Activated T-cell treated with anti-CD3 and anti-CD28 coated beads for 48 hours (primary cell): ENCODE results near the gene ANKS1B.
"Not testable (repeated sequence)": the region's sequence is repeated elsewhere in the genome, so short reads cannot be mapped to it uniquely, and the experiment has no call there.

Experiments used
- DNase-seq: peaks from one replicate; pipeline ENCODE4 v3.0.0-alpha.2; 2020; ENCODE audit warnings: low read depth

The ANKS1B gene

DNA sequence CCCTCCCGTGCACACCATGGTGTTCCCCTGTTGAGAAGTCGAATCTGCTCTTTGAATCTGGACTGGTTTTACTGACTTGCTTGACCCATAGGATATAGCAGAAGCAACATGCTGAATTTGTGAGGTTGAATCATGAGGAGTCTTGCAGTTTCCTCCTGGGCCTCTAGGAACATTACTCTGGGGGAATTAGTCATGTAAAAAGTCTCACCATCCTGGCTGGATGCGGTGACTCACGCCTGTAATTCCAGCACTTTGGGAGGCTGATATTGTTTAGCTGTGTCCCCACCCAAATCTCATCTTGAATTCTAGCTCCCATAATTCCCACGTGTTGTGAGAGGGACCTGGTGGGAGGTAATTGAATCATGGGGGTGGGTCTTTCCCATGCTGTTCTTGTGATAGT is 1228.9 kb downstream of the ANKS1B start:
- DNase-seq: not testable (repeated sequence)

DNA sequence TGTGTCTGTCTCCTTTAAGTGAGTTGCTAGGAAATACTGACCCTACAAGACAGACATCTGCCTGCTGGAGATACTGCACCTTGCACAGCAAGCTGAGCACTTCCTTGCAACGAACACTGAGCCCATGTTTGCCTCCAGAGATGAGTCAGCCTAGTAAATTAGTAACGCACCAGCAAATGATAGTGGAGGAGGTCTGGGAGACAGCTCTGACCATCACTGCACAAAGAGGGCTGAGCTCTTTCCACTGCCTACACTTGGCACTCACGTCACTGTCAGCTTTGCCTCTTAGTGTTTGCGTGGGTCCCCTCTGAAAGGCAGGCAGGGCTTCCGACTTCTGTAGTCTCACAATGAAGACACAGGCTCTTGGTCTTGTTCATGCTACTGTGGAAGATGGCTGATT is 1230.6 kb downstream of the ANKS1B start:
- peak; percentile 19 for DNase-seq

DNA sequence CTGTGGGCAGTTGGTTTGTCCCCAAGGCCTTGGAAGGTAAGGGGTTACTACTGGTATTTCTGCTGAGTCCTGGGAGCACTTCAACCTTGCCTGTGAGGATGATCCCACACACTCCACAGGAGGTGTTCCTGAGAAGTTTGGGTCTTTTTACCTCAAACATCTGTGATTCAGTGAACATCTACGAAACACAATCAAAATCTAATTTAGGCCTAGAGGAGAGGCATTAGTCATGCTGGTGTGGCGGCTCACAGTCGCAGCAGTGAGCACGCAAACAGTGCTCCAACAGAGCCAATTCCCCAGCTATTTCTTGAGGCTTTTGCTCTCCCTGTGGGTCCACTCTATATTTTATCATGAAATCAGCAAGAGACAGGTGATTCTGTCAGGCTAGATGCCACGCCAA is 1232.0 kb downstream of the ANKS1B start:
- no peak for DNase-seq

DNA sequence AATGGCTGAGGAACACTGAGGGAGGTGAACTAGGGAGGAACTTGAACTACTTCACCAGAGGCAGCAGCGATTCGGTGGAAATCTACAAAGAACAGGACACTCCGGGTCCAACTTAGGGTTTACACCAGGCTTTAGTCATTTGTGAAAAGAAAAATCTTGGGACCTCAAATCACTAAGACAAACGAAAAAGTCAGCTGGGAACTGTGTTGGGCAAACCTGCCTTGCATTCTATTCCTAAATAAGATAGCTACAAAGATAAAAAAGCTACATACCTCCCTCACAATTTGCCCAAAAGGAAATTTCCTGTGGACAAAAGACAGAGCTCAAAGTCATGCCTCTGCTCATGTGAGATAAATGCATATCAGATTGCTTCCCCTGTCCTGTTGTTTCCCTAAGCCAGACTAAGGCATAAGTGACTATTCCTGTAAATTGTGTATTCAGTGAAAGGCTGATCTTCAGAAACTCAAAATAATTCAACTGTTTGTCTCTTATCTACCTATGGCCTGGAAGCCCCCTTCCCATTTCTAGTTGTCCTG is 1233.1 kb downstream of the ANKS1B start:
- no peak for DNase-seq

DNA sequence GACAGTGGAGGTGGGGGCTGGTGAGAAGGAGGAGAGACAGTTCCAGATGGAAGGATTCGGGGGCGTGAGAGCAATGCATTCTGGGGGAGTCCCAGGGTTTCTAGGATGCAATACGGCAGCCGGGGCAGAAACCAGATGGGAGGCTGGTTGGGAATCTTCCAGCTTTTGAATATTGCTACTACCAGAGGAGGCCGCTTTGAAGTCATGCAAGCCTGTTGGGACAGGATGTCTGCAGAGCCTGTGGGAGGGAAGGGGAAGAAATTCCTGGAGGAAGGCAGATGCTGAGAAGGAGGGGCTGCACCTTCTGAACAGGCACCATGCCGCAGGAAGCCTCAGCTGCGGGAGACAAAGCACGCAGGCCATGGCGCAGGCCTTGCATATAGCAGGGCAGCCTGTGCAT is 1234.2 kb downstream of the ANKS1B start:
- no peak for DNase-seq

DNA sequence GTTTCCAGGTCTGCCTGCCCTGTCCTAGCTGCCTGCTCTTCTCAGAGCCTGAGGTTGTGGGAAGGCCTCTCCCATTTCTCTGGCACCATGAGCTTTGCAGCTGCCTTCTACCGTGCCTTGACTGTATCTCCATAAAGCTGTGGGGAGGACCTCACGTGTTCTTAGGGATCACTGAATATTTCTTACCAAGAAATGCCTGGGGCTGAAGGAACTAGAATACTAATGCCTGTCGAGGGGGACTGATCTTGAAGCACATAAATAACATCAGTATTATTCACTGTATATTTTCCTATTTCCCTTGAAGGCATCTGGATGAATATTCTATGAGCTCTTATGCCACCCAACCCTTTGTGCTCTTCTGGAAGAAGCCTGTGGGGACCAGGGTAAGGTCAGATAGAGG is 1236.3 kb downstream of the ANKS1B start:
- no peak for DNase-seq

DNA sequence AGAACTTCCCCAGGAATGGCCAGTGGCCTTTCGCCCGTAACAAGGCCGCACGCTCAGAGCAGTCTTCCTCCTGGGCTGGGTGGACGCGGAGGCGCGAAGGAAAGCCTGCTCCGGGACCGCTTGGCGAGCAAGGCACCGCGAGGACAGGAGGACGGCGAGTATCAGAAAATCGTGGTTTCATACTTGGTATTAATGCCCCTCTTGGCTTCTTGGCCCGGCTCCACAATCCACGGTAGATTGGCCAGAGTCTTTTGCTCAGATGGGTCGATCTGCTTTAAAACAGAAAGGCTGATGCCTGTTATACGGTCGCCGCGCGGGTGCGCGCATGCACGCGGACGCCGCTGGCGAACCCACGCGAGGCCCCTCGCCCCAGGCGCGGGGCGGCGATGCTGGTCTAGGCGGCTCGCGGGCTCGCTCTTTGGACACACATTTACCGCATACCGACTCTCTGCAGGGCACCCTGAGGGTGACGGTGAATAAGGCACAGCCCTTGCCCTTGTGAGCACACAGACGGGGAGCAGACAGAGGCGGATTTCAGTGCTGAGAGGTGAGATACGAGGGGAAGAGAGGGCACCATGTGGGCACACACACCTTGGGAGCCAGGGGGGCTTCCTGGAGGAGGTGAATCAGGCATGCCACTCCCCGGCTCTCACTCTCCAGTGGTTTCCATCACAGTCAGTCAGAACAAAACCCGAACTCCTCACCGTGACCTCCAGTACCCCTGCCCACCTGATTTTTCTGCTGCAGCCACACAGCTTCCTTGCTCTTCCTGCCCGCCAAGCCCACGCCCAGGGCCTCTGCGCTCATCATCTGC is 1239.0 kb downstream of the ANKS1B start:
- DNase-seq: peak; percentile 28

DNA sequence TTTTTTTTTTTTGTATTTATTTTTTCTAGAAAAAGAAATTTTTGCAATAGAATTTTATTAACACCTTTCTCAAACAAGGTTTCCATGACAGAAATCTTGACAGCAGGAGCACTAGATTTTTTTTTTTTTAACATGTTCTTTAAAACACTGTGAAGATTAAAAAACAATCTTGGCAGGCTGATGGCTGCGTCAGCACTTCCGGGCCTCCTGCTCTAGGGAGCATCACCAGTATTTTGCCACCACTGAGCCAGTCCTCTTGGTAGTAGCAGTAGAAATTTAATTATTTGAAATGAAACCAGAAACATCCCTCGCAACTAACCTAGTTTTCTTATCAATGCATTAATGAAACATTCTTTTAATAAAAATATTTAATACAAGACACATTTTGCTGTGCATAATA is 1240.1 kb downstream of the ANKS1B start:
- no peak for DNase-seq

DNA sequence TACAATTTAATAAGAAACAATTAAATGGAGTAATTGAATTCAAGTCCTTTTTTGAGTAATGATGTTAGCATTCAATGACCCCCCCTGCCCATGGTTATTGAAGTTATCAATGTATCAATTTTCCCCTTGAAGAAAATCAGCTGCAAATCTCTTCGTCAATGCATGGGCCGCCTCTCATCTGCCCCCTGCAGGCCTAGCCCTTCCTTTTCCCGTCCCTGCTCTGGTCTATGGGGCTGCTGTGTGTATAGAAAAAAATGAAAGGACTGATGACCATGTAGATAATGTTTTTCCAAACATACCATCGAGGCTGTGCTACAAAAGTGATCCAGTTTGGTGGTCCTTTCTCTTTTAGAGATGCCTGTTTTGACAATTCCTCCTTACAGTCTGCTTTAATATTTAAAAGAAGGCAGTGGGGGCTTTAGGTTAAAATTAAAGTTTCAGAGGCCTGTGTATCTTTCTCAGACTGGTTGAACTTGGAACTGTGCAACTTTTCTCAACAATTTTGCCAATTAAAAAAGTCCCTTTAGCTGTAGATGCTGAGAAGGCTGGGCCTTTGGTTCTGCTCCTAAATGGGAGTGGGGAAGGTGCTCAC is 1241.3 kb downstream of the ANKS1B start:
- peak; percentile 48 for DNase-seq

DNA sequence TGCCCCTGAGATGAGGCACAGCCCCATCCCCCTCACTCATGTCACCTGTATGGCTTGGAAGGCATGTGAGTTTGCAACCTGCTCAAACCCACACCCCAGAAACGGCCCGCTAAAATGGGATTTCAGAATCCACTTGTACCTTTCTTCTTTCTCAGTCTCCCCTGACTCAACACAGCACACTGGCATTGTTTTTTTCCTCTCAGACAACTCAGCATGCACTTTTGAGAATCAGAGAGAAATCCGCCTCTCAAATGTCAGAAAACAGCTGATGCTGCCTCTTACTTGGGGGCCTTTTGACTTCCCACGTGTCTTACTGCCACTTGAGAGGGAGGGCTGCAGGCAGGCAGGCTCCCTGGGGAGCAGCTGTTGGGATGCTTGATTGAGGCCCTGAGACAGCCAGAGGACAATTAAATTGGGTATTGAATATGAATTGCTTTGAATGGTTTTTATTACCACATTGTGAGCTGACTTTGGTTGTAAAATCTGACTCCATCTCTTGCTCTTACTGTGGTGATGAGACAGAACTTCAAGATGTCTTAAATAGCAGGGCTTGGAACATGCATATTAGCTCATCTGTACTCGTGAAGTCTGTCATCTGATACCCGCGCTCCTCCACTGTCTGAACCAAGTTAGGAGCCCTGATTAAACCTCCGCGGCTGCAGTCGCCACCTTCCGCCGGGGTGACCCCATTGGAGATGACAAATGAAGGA is 1243.0 kb downstream of the ANKS1B start:
- peak; percentile 46 for DNase-seq

DNA sequence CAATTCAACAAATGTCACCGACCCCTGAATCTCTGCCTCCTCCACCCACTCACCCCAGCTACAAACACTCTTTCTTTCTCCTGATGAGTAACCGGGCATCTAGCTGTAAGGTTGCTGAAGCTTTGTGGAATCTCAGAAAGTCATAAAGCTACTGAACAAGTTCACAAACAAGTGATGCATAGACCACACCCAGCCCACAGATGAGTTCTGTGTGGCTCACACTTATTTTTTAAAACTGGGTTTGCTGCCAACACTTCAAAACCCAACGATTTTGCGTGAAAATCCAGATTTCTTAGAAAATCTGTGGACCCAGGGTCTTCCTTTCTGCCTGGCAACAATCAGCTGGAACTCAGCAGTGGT is 1243.6 kb downstream of the ANKS1B start:
- peak; percentile 34 for DNase-seq

DNA sequence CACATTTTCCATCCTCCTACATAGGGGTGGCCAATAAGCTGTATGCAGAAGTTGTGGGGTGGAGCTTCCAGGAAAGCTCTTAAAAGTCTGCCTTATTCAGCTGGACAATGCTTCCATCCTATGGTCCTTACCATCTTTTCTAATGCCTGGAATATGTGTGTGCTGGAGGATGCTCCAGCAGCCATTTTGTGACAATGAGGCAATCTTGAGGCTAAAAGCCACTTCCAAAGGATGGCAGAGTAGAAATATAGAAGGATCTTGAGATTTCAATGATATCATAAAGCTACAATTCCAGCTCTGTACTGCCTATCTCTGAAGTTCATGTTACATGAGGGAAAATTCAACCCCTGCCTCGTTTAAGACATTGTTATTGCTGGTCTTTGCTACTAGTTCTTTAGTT is 1244.0 kb downstream of the ANKS1B start:
- DNase-seq: no peak

DNA sequence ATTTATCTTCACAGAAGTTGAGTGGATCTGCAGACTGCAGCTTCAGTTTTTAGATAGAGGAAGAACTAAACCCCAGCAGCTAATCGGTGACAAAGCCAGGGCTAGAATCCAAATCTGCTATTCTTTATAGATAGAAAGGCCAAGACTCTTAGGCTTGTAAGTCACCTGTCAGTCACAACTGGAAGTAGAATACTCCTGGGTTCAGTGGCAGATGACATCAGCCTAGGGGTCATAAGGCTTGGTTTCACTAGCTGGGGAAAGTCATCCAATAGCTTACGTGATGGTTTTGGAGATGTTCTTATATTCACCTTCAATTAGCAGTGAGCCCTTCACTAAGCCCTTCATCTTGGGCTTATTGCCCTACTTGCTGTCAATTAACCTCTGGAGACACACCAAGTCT is 1246.2 kb downstream of the ANKS1B start:
- no peak for DNase-seq

DNA sequence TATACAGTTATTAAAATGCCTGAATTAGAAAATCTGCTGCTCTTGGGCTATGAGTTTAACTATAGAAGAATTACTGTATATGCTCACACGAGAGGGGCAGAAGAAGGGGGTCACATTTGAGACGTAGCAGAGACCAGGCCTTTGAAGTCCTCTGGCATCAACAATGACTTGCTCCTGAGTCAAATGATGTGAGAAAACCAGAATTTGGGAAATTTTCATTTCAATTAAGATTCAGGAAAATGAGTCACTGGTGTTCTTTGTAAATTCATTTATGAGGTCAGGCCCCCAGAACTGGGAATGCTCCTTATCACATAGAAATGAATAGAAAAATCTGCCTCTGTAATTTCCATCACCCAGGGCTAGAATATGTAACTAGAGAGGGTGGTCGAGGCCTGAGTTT is 1246.7 kb downstream of the ANKS1B start:
- DNase-seq: no peak

DNA sequence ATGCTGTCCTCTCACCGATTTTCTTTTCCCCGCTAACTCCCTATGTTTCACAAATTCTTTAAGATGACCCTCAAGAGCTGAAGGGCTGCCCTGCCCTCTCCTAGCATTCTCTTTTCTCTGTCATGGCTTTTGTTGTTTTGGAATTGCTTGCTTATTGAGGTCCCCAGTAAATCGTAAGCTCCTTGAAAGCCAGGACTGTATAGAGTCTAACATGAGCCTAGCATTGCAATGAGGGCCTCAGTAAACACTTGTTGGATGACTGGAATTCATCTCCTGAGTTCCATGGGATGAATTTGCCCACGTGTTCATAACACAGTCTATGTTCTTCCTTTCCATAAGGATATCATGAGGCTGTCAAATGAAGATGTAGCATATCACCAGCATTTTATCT is 1247.4 kb downstream of the ANKS1B start:
- no peak for DNase-seq

DNA sequence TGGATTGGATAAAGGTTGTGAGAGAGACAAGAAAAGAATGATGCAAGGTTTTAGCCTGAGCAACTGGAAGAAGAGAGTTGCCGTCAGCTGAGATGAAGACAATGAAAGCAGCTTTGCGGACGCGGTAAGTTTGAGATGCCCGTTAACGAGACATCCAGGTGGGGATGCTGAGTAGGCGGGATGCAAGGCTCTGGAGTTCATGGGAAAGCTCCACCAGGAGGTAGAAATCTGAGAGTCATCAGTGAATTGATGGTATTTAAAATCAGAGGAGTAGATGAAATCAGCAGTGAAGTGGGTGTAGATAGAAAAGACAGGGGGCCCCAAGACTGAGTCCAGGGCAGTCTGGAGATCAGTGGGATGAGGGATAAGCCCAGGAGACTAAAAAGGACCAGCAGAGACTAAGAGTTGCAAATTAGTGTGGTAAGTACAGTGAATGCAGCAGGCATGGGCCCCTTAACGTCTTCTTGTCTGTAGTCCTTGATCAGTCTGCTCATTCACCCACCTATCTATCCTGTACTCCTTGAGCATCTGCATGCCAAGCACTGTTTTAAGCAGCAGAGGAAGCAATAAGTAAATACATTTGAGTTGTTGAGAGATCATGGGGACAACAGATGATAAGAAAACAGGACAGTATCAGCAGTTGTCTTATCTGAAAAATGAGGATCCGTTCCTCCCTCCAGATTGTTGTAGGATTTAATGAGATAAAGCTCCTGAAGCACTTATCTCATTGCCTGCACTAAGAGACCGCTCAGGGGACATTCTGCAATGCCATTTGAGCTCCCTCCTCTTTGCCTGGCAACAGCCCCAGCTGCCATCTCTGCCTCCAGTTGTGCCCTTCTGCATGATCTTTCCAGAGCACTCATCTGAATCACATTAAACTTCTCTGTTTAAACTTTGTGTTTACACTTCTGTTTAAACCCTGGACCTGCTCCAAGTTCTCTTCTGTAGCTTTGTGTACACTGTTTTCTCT is 1248.1 kb downstream of the ANKS1B start:
- no peak for DNase-seq

DNA sequence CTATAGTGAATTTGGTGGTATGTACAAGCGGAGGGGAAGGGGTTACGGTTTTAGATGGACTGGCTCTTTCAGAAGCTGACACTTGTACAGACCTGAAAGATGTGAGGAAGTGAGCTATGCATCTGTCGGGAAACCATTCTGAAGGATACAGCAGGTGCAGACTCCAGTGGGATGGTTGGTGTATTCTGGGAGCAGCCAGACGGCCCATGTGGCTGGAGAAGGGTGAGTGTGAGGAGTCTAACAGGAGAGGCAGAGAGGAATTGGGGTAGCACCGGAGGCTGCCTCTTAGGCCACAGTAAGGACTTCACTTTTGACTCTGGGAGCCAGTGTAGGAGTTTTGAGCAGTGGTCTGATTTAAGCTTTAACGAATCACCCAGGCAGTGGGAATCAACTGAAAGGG is 1248.9 kb downstream of the ANKS1B start:
- no peak for DNase-seq

DNA sequence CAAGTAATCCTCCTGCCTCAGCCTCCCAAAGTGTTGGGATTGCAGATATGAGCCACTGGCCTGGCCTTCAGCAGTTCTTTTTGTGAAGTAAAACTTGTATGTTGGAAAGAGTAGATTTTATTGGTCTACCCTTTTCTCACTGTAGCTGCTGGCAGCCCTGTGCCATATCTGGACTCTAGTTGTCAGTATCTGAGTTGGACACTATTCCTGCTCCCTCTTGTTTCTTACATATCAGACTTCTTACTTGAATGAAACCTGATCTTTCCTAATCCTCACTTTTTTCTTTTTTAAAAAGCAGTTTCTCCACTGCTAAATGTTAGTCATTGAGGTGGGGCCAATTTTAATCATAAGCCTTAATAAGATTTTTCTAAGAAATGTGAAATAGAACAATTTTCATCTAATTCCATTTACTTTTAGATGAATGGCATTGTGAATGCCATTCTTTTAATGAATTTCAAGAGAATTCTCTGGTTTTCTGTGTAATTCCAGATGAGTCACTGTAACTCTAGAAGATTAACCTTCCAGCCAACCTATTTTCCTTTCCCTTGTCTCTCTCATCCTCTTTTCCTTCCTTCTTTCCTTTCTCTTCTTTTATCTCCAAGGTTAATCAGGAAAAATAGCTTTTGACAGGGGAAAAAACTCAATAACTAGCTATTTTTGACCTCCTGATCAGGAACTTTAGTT is 1250.9 kb downstream of the ANKS1B start:
- no peak for DNase-seq

DNA sequence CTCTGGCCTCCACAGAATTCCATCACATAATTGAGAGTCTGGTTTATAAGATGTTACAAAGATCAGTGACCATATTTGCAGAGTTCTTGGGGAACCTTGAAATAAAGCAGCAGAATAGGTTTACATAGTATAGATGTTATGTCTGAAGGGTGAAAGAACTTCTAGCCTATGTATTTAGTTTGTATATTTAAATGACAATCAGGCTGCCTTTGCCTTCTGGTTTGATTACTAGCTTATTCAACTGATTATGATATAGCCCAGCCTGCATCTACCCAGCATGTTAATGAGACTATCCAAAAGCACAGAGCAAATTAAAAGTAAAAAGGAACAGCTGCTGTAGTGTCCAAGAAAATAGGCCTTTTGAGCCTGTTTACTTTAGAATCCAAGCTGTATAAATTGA is 1254.3 kb downstream of the ANKS1B start:
- DNase-seq: no peak

DNA sequence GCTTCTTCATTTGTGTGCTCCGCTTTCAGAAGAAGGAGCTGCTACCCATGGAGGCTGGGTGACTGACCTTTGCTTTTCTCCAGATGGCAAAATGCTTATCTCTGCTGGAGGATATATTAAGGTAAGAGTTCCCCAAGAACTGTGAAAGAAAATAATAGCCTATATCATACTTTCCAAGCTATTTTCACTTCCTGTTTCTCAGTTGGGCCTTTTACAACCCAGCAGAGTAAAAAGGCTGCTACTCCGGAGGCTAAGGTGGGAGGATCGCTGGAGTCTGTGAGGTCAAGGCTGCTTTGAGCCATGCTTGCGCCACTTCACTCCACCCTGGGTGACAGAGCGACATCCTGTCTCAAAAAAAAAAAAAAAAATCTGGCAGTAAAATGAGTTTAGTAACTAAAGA is 1257.5 kb downstream of the ANKS1B start:
- no peak for DNase-seq
